Suprapubic skin (tissue), 4 donors: ENCODE data around the gene CLEC16A. TPM values are rescaled to one million over a fixed set of nuclear protein-coding genes. Genes with fewer than 3 reads are reported as not detected.

Experiments
- DNase-seq, 2 donors: peaks; one replicate each; pipeline ENCODE4 v3.0.0-alpha.2; 2019; ENCODE audit warnings: low spot score in 2 of 2
- H3K27ac ChIP-seq: fragments of 200-600 bp; sonication (generic); one replicate; pipeline ENCODE4 v1.5.1; 2019
- H3K27me3 ChIP-seq: fragments of 200-600 bp; sonication (generic); one replicate; pipeline ENCODE4 v1.5.1; 2019
- H3K36me3 ChIP-seq: fragments of 200-600 bp; sonication (generic); one replicate; pipeline ENCODE4 v1.5.1; 2019
- H3K4me1 ChIP-seq: fragments of 200-600 bp; sonication (generic); one replicate; pipeline ENCODE4 v1.5.1; 2019
- H3K4me3 ChIP-seq: fragments of 200-600 bp; sonication (generic); one replicate; pipeline ENCODE4 v1.5.1; 2019; ENCODE audit warnings: mild to moderate bottlenecking
- H3K9me3 ChIP-seq: fragments of 200-600 bp; sonication (generic); one replicate; pipeline ENCODE4 v1.5.1; 2019
- CTCF ChIP-seq, 2 donors: fragments of 200-600 bp in 1 of 2; fragments of 450-650 bp in 1 of 2; sonication (generic) in 1 of 2; IDR thresholded peaks; one replicate each; pipeline ENCODE4 v1.5.1; 2016 to 2019; ENCODE audit warnings: antibody characterized with exemption in 2 of 2, mild to moderate bottlenecking in 1 of 2, moderate library complexity in 1 of 2
- EP300 ChIP-seq: sonication (generic); formaldehyde crosslinking; IDR thresholded peaks from one replicate; pipeline ENCODE4 v1.6.1; 2017; ENCODE audit warnings: antibody characterized with exemption
- POLR2A ChIP-seq, 2 donors: fragments of 450-650 bp; IDR thresholded peaks; one replicate each; pipeline ENCODE4 v1.6.1; 2017; ENCODE audit warnings: antibody characterized with exemption in 2 of 2, mild to moderate bottlenecking in 2 of 2, moderate library complexity in 2 of 2
- POLR2AphosphoS5 ChIP-seq, 3 donors: sonication (generic); formaldehyde crosslinking; IDR thresholded peaks; one replicate each; pipeline ENCODE4 v1.6.1; 2017; ENCODE audit warnings: antibody characterized with exemption in 3 of 3
- WGBS: methylation state at CpG from one replicate; pipeline ENCODE4 v1.1.5; 2018; 5-methylcytosine and 5-hydroxymethylcytosine counted together
- total RNA-seq, 4 donors: library from RNA; depleted of rRNA; stranded (reverse); fragments of >200 nt; gene quantifications; one replicate each; pipeline ENCODE4 v1.1.0, GENCODE V29; 2016

The CLEC16A gene
- total RNA-seq, 4 donors from 2014 or later = 37.2 to 62.3 (median 39.0) TPM

GRCh38 chr16:10934325-10935107 is 9.8 kb upstream of the CLEC16A start:
- Histone ChIP-seq H3K4me3 (no peak overlapping the region), H3K9me3 (no peaks in the 10 kb centered on the region), H3K27me3 (no peaks in the 10 kb centered on the region), H3K4me1 (peaks cover 78% of the 10 kb centered on the region), H3K36me3 (peaks cover 18% of the 10 kb centered on the region), H3K27ac (no peak overlapping the region)
- TF ChIP-seq POLR2AphosphoS5 (IDR thresholded peaks at IDR 0.05) (no peak), CTCF (IDR thresholded peaks at IDR 0.05) (no peak), EP300 (no peak), POLR2A (IDR thresholded peaks at IDR 0.05) (no peak)
- no peak for DNase-seq
- WGBS = 88% methylated on average over 13 of the region's 13 CpGs

GRCh38 chr16:10935226-10935915 is 9.0 kb upstream of the CLEC16A start:
- Histone ChIP-seq H3K36me3 (peaks cover 14% of the 10 kb centered on the region), H3K4me3 (no peak overlapping the region), H3K9me3 (no peaks in the 10 kb centered on the region), H3K27me3 (no peaks in the 10 kb centered on the region), H3K27ac (no peak overlapping the region), H3K4me1 (peaks cover 79% of the 10 kb centered on the region)
- no peak for TF ChIP-seq POLR2A (IDR thresholded peaks at IDR 0.05)
- no peak for TF ChIP-seq CTCF (IDR thresholded peaks at IDR 0.05)
- TF ChIP-seq EP300 = no peak
- TF ChIP-seq POLR2AphosphoS5 (IDR thresholded peaks at IDR 0.05) = no peak
- DNase-seq = no peak
- WGBS = 44% methylated on average over 7 of the region's 7 CpGs

GRCh38 chr16:10936272-10936984 is 7.9 kb upstream of the CLEC16A start:
- TF ChIP-seq POLR2A (IDR thresholded peaks at IDR 0.05) (no peak), CTCF (IDR thresholded peaks at IDR 0.05) (no peak)
- Histone ChIP-seq H3K36me3 (peaks cover 6% of the 10 kb centered on the region), H3K9me3 (no peaks in the 10 kb centered on the region), H3K27ac (no peak overlapping the region), H3K4me3 (peak overlapping the region; percentile 31), H3K27me3 (no peaks in the 10 kb centered on the region), H3K4me1 (peaks cover 84% of the 10 kb centered on the region)
- no peak for DNase-seq
- 56% methylated on average over 8 of the region's 8 CpGs for WGBS

- no peaks in the 10 kb centered on the region for H3K27me3 ChIP-seq
- H3K9me3 ChIP-seq = no peaks in the 10 kb centered on the region
- DNase-seq = no peak
- H3K27ac ChIP-seq = peak overlapping the region; percentile 55
- no peak for TF ChIP-seq CTCF (IDR thresholded peaks at IDR 0.05)
- no peak for TF ChIP-seq POLR2A (IDR thresholded peaks at IDR 0.05)
- TF ChIP-seq POLR2AphosphoS5 (IDR thresholded peaks at IDR 0.05) = no peak
- H3K4me3 ChIP-seq = peak overlapping the region; percentile 31
- peaks cover 86% of the 10 kb centered on the region for H3K4me1 ChIP-seq
- WGBS = 40% methylated on average over 5 of the region's 11 CpGs
- H3K36me3 ChIP-seq = peaks cover under 1% of the 10 kb centered on the region
These were observed 7.1 kb upstream of the CLEC16A start for GRCh38 chr16:10937068-10937859.
